Anterior cingulate cortex (tissue), 58 donors: Measurements from ENCODE around the gene NEK7.

Source experiments
- DNase-seq, 58 donors: peaks; one replicate each; lab custom pipeline; 2025; lab: John Stamatoyannopoulos, UW

Gene NEK7

GRCh38 chr1:198246337-198246736 is 89.5 kb downstream of the NEK7 start:
- no peak for DNase-seq

- DNase-seq, result no peak
These were observed 96.5 kb downstream of the NEK7 start for GRCh38 chr1:198253259-198253658.

GRCh38 chr1:198253668-198254067 is 96.9 kb downstream of the NEK7 start:
- no peak for DNase-seq

- no peak for DNase-seq
These were observed 97.7 kb downstream of the NEK7 start for GRCh38 chr1:198254521-198254920.

- DNase-seq, result no peak
These were observed 98.2 kb downstream of the NEK7 start for GRCh38 chr1:198254948-198255347.

GRCh38 chr1:198255784-198256183 is 99.0 kb downstream of the NEK7 start:
- no peak for DNase-seq

- no peak for DNase-seq
These were observed 101.7 kb downstream of the NEK7 start for GRCh38 chr1:198258491-198258890.

GRCh38 chr1:198259333-198260074 is 102.7 kb downstream of the NEK7 start:
- DNase-seq, result no peak

- no peak for DNase-seq
These were observed 105.1 kb downstream of the NEK7 start for GRCh38 chr1:198261886-198262285.

GRCh38 chr1:198263186-198263585 is 106.4 kb downstream of the NEK7 start:
- no peak for DNase-seq

GRCh38 chr1:198264282-198264681 is 107.5 kb downstream of the NEK7 start:
- no peak for DNase-seq

GRCh38 chr1:198265073-198265661 is 108.4 kb downstream of the NEK7 start:
- DNase-seq, result no peak

- DNase-seq, result no peak
These were observed 110.3 kb downstream of the NEK7 start for GRCh38 chr1:198267056-198267455.

- DNase-seq, result no peak
These were observed 111.1 kb downstream of the NEK7 start for GRCh38 chr1:198267921-198268320.

- DNase-seq, result no peak
These were observed 112.2 kb downstream of the NEK7 start for GRCh38 chr1:198268784-198269645.

GRCh38 chr1:198269646-198269940 is 112.8 kb downstream of the NEK7 start:
- DNase-seq, result no peak

GRCh38 chr1:198270273-198270828 is 113.6 kb downstream of the NEK7 start:
- no peak for DNase-seq

GRCh38 chr1:198271467-198271866 is 114.7 kb downstream of the NEK7 start:
- no peak for DNase-seq

GRCh38 chr1:198272492-198272891 is 115.7 kb downstream of the NEK7 start:
- DNase-seq, result no peak

- no peak for DNase-seq
These were observed 117.0 kb downstream of the NEK7 start for GRCh38 chr1:198273748-198274295.

- DNase-seq, result no peak
These were observed 118.8 kb downstream of the NEK7 start for GRCh38 chr1:198275597-198275996.
